HG02973 (cell line): ENCODE data around the gene MYCT1.

Experiments
- ATAC-seq: cut with Tn5 transposase; IDR thresholded peaks from one replicate; pipeline ENCODE4 v1.9.1; 2021; ENCODE audit warnings: moderate library complexity; ENCODE audit not compliant: unreplicated experiment

The MYCT1 gene

DNA sequence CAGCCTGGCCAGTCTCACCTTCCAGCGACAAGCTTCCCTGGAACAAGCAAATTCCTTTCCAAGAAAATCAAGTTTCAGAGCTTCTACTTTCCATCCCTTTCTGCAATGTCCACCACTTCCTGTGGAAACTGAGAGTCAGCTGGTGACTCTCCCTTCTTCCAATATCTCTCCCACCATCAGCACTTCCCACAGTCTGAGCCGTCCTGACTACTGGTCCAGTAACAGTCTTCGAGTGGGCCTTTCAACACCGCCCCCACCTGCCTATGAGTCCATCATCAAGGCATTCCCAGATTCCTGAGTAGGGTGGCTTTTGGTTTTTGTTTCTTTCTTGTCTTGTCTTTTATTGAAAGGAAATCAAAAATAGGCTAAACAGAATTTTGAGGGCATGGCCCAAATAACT lies 24.3 kb downstream of the MYCT1 start:
- no peak for ATAC-seq

GRCh38 chr6:152723398-152723797 lies 25.7 kb downstream of the MYCT1 start:
- no peak for ATAC-seq

- no peak for ATAC-seq
Observed at GRCh38 chr6:152726313-152726712, 28.6 kb downstream of the MYCT1 start.

DNA sequence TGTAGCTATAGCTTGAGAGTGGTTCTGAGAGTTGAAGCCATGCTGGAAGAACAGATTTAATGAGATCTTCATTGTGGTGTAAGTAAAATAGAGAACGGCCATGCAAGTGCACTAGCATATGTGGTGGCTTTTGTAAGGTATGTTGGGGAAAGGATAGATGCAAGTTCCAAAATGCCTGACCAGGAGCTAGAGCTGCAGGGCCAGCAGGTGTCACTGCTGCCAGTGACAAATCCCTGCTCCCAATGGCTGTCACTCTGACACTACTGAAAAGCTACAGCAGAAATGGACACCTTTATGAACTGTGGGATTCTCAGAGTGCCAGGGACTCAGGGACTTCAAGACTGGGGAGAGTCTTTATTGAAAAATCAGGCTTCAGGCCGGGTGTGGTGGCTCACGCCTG lies 29.8 kb downstream of the MYCT1 start:
- ATAC-seq, result no peak

- no peak for ATAC-seq
Observed at GRCh38 chr6:152734630-152735029, 36.9 kb downstream of the MYCT1 start.

DNA sequence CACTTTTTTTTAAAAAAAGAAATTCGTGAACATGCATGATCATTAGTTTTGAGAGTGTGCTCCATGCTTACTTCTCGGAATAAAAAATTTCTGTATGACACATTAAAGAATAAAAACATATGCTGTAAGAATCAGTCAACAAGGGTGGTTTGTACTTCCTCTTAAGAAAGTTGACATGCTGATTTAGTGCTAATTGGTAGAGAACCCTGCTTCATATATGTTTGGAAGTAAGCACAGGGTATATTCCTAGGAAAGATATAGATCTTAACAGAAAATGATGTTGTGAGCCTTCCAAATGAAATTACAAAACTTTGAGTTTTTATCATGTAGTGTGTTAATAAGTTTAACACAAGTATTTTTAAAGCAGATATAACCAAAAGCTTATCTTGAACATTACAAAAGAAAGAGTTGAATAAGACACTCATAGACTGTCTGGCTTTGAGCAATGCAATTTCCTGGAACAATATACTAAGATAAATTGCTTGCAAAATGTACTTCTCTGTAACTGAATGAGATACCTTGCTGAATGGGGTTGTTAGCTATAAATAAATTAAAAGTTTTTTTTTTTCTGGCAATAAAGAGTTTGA lies 39.1 kb downstream of the MYCT1 start:
- no peak for ATAC-seq

DNA sequence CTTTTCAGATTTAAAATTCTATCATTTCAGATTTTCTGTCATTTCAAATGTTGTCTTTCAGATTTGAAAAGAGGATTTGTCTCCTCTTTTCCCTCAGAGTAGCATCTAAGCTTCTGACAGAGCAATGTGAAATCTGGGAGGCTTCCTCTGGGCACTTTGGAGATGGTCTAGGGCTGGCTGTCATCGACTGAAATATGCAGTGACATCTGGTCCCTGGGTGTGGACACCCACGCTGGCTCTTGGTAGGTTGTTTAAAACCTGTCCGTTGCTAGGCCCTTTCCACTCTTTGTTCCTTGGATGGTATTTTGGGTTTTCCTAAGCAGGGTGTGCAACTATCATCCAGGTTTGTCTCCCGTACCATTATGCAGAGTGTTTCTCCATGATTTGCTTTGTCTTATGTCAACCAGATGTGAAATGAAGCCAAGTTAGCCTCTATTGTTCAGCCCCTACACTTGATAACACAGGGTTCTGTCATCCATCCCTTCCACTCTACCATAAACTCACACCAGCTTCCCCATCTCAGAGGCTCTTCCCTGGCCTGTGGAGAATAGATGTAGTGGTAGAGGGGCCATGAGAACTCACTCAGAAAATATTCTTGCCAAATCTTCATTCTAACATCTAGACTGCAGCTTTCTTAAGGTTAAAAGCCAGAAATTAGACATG lies 47.9 kb downstream of the MYCT1 start:
- no peak for ATAC-seq

GRCh38 chr6:152746172-152746553 lies 48.5 kb downstream of the MYCT1 start:
- ATAC-seq, result no peak

- ATAC-seq, result no peak
Observed at GRCh38 chr6:152748843-152749242, 51.1 kb downstream of the MYCT1 start.

DNA sequence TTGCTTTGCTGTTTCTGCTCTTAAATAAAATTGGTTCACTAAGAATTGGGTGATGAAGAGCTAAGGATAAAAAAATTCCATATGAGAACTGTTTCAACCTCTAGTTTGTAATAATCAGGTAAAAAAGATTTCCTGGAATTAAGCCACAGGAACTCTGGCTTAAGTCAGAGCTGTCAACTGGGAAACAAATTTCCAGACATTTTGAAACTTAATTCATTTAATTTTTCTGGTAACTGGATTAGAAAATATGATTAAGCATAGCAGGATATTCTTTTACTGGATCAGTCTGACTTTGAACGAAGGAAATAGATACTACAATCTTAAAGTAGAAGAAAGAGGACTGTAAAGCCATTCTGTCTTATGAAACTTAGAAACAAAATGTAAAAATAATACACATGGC lies 51.6 kb downstream of the MYCT1 start:
- ATAC-seq, result no peak

DNA sequence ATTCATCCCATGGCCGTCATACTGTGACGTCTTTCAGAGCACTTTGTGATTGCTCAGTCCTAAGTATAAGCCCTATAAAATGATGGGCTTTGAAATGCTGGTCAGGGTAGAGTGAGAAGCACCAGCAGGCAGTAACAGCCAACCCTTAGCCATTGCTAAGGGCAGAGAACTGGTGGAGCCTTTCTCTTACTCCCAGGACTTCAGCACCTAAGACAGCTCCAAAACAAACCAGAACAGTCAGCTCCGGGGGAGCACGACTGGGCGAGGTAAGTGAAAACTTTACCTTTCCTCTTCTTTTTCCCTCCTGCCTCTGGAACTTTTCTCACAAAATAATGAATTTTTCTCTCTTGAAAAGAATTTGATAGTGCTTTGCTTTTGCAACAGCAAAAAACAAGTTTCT lies 53.0 kb downstream of the MYCT1 start, which contains the start of gene VIP:
Gene VIP (plus strand): TSS at position 104 of the 400 bp plus-strand sequence. CDS start 1,381 bp downstream, outside the sequence.
- ATAC-seq, result no peak

DNA sequence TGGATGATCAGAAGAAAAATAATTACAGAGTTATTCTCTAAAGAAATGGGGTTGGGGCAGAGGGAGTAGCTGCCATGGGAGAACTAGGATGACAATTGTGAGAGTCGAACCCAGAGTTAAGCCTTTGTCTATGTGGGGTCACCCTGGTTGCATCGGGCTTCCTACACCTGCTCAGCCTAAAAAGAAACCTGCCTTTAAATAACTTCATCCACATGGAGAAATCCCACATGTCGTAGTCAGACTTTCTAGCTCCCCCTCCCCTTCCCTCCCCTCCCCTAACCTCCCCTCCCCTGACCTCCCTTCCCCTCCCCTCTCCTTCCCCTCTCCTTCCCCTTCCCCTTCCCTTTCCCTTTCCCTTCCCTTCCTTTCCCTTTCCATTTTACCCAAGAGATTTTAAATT lies 67.6 kb downstream of the MYCT1 start:
- ATAC-seq, result no peak

DNA sequence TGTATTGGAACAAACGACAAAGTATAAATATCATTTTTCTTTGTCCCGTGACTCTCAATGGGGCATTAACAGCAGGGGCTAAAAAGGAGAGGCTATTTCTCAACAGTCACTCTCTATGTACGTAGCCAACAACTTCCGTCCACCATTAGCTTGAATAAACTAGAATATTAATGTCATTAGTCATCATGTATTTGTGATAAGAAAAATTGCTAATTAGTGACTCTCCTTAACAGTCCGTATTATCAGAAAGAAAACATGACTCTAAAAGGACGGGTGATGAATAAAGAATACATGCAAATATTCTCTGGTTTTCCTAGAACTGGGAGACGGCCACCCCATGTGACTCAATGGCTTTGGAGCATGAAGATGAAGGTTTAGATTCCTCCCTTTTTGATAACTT lies 71.5 kb downstream of the MYCT1 start:
- no peak for ATAC-seq

DNA sequence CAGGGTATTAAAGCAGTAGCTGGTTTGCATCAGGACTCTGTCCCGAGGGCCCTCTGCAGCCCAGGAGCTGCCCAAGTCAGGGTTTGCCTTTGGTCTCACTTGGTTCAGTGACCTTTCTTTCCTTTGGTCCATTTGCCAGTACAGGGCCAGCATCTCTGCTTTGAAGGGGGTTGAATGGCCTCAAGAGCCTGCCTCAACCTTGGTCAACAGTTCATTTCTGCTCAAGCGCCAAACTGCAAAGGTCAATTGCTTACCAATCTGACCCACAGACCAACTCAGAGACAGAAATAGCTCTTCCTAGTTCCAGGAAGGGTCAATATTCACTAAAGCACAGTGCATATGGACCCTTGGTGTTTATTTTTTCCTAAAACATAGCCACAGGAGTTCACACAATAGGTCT lies 72.3 kb downstream of the MYCT1 start:
- no peak for ATAC-seq

GRCh38 chr6:152771061-152771687 lies 73.5 kb downstream of the MYCT1 start:
- ATAC-seq, result no peak
